ENCODE measurements around the gene BRINP1. TPM values are rescaled to one million over a fixed set of nuclear protein-coding genes. Genes with fewer than 3 reads are reported as not detected.

Gene BRINP1
- polyA plus RNA-seq, 1 donor from 2014 or later: not detected

DNA sequence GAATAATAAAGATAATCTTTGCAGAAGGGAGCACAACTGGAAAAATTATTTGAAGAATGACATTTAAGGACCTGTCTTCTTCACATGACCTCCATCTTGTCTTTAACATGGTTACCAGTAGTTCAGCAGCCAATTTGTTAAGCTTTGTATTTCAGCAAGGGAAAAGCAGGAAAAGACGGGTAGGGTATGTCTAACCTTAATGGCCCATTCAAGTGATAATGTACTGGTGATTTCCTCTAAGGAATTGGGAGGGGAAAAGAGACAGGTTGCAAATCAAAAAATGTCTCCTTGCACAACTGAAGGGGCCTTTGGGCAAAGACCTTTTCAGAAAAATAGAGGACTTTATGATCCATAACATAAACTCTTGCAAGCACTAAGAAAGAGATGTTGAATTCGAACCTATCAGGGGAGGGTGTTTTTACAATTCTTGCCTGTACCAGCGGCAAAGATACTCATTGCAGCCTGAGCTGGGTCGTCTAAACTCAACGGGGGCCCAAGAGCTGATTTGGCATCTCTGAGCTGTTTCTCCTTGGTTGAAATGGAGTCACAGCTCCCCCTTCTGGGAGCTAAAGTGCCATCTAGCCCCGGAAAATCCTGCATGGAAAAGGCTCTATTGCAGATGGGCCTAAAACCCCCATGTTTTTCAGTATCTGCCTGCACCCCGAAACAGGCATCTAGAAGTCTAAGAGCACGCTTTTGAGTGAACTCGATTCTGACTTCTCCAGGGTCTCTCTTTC is 3.8 kb downstream of the BRINP1 start:
- Mint-ChIP-seq H3K9me3 (peaks cover 0 to 9% (median 0%) of the 10 kb centered on the region in 3 donors), H3K36me3 (no peaks in the 10 kb centered on the region), H3K4me1 (no peaks in the 10 kb centered on the region), H3K4me3 (no peak overlapping the region), H3K27ac (no peak overlapping the region), H3K27me3 (peaks cover 28% of the 10 kb centered on the region)

DNA sequence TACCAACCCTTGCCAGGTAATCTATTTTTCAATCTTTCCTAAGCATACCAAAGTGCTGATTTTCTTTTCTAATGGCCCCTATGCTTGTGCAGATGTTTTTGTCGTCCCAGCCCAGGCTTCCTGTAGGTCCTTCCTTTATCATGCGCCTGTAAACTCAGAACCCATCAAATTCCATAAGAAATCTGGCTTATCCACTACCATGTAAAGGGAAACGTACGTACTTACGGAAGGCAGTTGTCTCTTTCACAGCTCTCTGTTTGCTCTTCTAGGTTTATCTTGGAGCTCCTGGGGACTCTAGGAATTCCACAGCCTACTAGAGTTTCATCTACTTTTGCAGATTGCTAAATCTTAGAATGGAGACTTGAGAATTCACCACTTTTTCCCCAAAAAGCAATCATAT is 9.0 kb downstream of the BRINP1 start:
- Mint-ChIP-seq H3K27ac (no peak overlapping the region), H3K9me3 (peaks cover 0 to 3% (median 0%) of the 10 kb centered on the region in 3 donors), H3K4me1 (no peaks in the 10 kb centered on the region), H3K27me3 (no peaks in the 10 kb centered on the region), H3K36me3 (no peaks in the 10 kb centered on the region), H3K4me3 (no peak overlapping the region)

DNA sequence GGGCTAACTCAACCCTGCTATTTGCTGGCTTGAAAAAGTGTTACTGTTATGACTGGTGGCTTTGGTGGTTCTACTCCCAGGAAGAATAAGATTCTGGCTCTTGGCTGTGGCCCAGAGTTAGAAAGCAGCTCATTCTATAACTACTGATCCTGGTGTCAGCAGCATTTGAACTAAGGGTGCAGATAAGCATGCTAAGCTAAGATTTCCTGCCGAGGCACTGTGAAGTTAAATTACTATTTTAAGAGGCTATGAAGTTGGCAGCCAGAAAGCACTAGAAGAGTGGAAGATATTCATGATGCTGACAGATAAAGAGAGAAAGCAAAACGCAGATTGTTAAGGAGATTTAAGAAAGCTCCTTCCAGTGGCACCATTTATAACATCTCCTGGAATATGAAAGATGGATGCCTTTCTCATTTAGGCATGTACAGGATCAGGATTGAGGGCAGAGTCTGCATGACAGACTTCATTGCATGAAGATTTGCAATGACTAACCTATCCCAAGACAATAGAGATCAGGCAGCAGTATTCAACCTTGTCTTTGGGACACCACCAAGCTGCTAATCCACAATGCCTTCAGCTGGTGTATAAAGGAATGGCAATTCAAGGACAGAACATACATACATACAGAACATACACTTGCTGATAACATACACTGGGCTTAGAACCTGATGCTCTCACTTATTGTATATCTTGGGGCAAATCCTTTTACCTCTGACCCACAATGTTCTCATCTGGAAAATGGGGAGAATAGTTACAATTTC is 11.7 kb downstream of the BRINP1 start:
- Mint-ChIP-seq H3K27ac (no peak overlapping the region), H3K4me3 (no peak overlapping the region), H3K36me3 (no peaks in the 10 kb centered on the region), H3K27me3 (no peaks in the 10 kb centered on the region), H3K4me1 (no peaks in the 10 kb centered on the region), H3K9me3 (peaks cover 0 to 1% (median 0%) of the 10 kb centered on the region in 3 donors)

GRCh38 chr9:119349351-119349825 is 19.8 kb downstream of the BRINP1 start:
- no peaks in the 10 kb centered on the region for H3K36me3 Mint-ChIP-seq
- no peak overlapping the region for H3K27ac Mint-ChIP-seq
- peaks cover 5% of the 10 kb centered on the region for H3K27me3 Mint-ChIP-seq
- H3K9me3 Mint-ChIP-seq: peaks cover 0 to 3% (median 1%) of the 10 kb centered on the region in 3 donors
- H3K4me1 Mint-ChIP-seq: peaks cover 0 to 1% (median 0%) of the 10 kb centered on the region in 3 donors
- H3K4me3 Mint-ChIP-seq: no peak overlapping the region

DNA sequence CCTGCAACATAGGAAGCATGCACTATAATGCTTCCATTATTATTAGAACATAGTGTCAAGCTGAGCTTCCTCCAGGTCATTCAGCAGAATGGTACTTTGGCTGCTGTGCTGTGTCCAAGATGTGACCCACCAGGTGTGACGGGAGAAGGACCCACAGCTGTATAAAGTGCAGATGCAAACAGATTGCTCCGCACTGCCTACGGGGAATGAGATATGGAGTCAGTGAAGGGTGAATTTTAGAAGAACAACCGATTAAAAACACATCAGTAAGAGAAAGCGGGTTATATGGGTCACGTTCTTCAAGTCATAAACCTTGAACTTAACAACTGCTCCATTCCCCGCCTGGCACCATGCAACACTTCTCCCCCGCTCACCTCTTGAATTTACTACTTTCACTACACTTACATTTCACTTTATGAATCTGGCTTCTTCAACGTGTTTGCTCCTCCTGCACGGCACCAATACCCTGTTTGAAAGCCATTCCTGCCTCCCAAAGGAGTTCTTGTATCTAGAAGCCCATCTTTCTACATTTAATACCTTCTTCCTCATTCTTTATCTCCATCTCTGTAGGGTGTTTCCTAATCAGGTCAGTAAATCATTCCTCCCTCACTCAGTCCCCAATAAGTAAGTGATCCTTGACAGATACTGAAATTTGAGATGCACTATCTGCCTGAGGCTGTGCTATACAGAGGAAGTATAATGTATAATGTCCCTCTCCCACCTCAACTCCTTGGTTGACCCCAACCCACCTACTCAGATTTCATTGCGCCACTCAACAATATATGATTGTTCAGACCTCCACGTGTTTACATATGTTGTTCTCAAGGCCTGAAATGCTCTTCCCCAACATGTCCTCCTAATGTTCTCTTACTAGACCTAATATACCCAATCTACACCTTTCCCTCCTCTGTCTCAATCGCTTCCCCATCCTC is 25.9 kb downstream of the BRINP1 start:
- H3K9me3 Mint-ChIP-seq: peaks cover 0 to 3% (median 0%) of the 10 kb centered on the region in 3 donors
- H3K4me1 Mint-ChIP-seq: no peaks in the 10 kb centered on the region
- peaks cover 7% of the 10 kb centered on the region for H3K27me3 Mint-ChIP-seq
- H3K4me3 Mint-ChIP-seq: no peak overlapping the region
- no peak overlapping the region for H3K27ac Mint-ChIP-seq
- peaks cover 1% of the 10 kb centered on the region for H3K36me3 Mint-ChIP-seq

DNA sequence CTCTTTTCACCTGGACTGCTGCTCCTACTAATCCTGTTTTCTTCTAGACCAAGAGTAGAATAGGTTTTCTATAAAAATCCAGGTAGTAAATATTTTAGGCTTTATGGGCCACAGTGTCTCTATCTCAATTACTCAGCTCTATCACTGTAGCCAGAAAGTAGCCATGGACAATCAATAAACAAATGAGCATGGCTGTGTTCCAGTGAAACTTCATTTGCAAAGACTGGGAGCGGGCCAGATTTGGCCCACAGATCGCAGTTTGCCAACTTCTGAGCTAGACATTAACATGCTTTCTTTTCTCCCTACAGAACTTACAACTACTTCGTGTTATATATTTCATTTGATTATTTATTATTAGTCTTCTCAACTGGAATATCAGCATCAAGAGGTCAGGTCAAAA is 30.2 kb downstream of the BRINP1 start:
- Mint-ChIP-seq H3K4me1 (peaks cover 0 to 2% (median 0%) of the 10 kb centered on the region in 3 donors), H3K36me3 (peaks cover 1% of the 10 kb centered on the region), H3K27me3 (peaks cover 3% of the 10 kb centered on the region), H3K9me3 (no peaks in the 10 kb centered on the region), H3K4me3 (no peak overlapping the region), H3K27ac (no peak overlapping the region)

DNA sequence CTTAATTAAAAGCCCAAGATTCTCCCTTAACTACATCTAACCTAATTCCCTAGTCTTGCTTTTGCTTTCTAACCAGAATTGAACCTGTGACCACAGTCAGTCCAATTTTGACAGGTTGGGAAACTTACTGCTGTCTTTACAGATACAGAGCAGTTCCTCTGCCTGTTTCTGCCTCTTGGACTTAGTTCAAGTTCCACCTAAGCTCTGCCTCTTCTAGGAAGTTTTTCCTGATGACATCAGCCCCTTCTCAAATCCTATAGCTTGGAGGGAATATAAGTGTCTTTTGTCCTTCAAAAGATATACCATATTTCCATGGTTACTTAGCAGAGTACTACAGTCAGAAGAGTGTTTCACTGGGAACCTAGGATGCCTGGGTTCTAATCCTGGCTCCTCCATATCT is 31.7 kb downstream of the BRINP1 start:
- Mint-ChIP-seq H3K4me1 (peaks cover 0 to 2% (median 0%) of the 10 kb centered on the region in 3 donors), H3K36me3 (no peaks in the 10 kb centered on the region), H3K27ac (no peak overlapping the region), H3K9me3 (no peaks in the 10 kb centered on the region), H3K27me3 (peaks cover 5% of the 10 kb centered on the region), H3K4me3 (no peak overlapping the region)

GRCh38 chr9:119334745-119335144 is 34.5 kb downstream of the BRINP1 start:
- Mint-ChIP-seq H3K4me1 (peaks cover 0 to 2% (median 0%) of the 10 kb centered on the region in 3 donors), H3K4me3 (no peak overlapping the region), H3K27ac (no peak overlapping the region), H3K27me3 (peaks cover 3% of the 10 kb centered on the region), H3K36me3 (no peaks in the 10 kb centered on the region), H3K9me3 (peaks cover 4 to 5% (median 4%) of the 10 kb centered on the region in 3 donors)

GRCh38 chr9:119333507-119334229 is 35.6 kb downstream of the BRINP1 start:
- no peak overlapping the region for H3K4me3 Mint-ChIP-seq
- peaks cover 3% of the 10 kb centered on the region for H3K27me3 Mint-ChIP-seq
- H3K4me1 Mint-ChIP-seq: peaks cover 0 to 2% (median 0%) of the 10 kb centered on the region in 3 donors
- H3K36me3 Mint-ChIP-seq: no peaks in the 10 kb centered on the region
- no peak overlapping the region for H3K27ac Mint-ChIP-seq
- peaks cover 4 to 15% (median 4%) of the 10 kb centered on the region in 3 donors for H3K9me3 Mint-ChIP-seq

GRCh38 chr9:119332522-119332921 is 36.7 kb downstream of the BRINP1 start:
- H3K4me3 Mint-ChIP-seq: no peak overlapping the region
- peaks cover 3% of the 10 kb centered on the region for H3K27me3 Mint-ChIP-seq
- no peak overlapping the region for H3K27ac Mint-ChIP-seq
- peaks cover 4 to 23% (median 4%) of the 10 kb centered on the region in 3 donors for H3K9me3 Mint-ChIP-seq
- peaks cover under 1% of the 10 kb centered on the region for H3K36me3 Mint-ChIP-seq
- peaks cover 0 to 2% (median 0%) of the 10 kb centered on the region in 3 donors for H3K4me1 Mint-ChIP-seq

- Mint-ChIP-seq H3K27ac (no peak overlapping the region), H3K9me3 (peaks cover 0 to 3% (median 0%) of the 10 kb centered on the region in 3 donors), H3K4me3 (no peak overlapping the region), H3K36me3 (peaks cover 1% of the 10 kb centered on the region), H3K4me1 (peaks cover 0 to 2% (median 0%) of the 10 kb centered on the region in 3 donors), H3K27me3 (peaks cover 2% of the 10 kb centered on the region)
These were observed 47.1 kb downstream of the BRINP1 start for GRCh38 chr9:119322184-119322583.

DNA sequence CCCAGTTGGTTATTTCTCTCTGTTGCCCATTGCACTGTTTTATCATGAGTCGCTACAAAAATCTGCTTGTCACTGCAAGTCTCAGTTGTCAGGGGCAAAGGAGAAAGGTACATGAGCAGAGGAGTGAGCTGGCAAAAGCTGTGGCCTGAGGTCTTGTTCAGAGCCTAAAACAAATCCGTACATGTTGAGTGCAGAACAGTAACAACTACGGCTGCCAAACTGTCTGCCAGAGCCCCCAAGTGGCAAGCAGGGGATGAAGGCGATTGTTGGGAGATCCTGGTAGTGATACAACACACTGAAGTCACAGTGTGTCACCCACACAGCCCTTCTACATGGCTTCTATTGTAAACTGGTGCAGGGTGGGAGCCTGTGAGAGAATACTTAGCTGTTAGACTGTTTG is 50.9 kb downstream of the BRINP1 start:
- no peak overlapping the region for H3K27ac Mint-ChIP-seq
- no peak overlapping the region for H3K4me3 Mint-ChIP-seq
- H3K36me3 Mint-ChIP-seq: peaks cover 1% of the 10 kb centered on the region
- H3K9me3 Mint-ChIP-seq: peaks cover 0 to 3% (median 0%) of the 10 kb centered on the region in 3 donors
- H3K4me1 Mint-ChIP-seq: no peaks in the 10 kb centered on the region
- H3K27me3 Mint-ChIP-seq: peaks cover 4% of the 10 kb centered on the region

- Mint-ChIP-seq H3K36me3 (no peaks in the 10 kb centered on the region), H3K4me1 (no peaks in the 10 kb centered on the region), H3K27me3 (peaks cover 2% of the 10 kb centered on the region), H3K4me3 (no peak overlapping the region), H3K27ac (no peak overlapping the region), H3K9me3 (no peaks in the 10 kb centered on the region)
These were observed 55.4 kb downstream of the BRINP1 start for GRCh38 chr9:119313846-119314245.

- Mint-ChIP-seq H3K9me3 (peaks cover 0 to 4% (median 2%) of the 10 kb centered on the region in 3 donors), H3K4me3 (no peak overlapping the region), H3K27ac (no peak overlapping the region), H3K27me3 (peaks cover 6% of the 10 kb centered on the region), H3K4me1 (no peaks in the 10 kb centered on the region), H3K36me3 (no peaks in the 10 kb centered on the region)
These were observed 58.5 kb downstream of the BRINP1 start for GRCh38 chr9:119310741-119311140.

Measured in IgD-negative memory B cell (primary cell).